Measurements from ENCODE around the gene ADAMTS8.

Gene ADAMTS8

GRCh38 chr11:130399196-130399595, 29.2 kb downstream of the ADAMTS8 start:
- no peak for DNase-seq (ENCODE audit: low spot score)

- DNase-seq (ENCODE audit: low spot score) = no peak
Observed at GRCh38 chr11:130397780-130398179, 30.6 kb downstream of the ADAMTS8 start.

- DNase-seq (ENCODE audit: low spot score) = no peak
Observed at GRCh38 chr11:130396965-130397364, 31.4 kb downstream of the ADAMTS8 start.

- no peak for DNase-seq (ENCODE audit: low spot score)
Observed at GRCh38 chr11:130394615-130395014, 33.8 kb downstream of the ADAMTS8 start.

- DNase-seq (ENCODE audit: low spot score) = no peak
Observed at GRCh38 chr11:130391711-130392110, 36.7 kb downstream of the ADAMTS8 start.

GRCh38 chr11:130390071-130390758, 38.2 kb downstream of the ADAMTS8 start:
- DNase-seq (ENCODE audit: low spot score) = peak; percentile 29

- DNase-seq (ENCODE audit: low spot score) = no peak
Observed at GRCh38 chr11:130389335-130389935, 39.0 kb downstream of the ADAMTS8 start.

GRCh38 chr11:130388607-130389205, 39.7 kb downstream of the ADAMTS8 start:
- no peak for DNase-seq (ENCODE audit: low spot score)

GRCh38 chr11:130386056-130386455, 42.4 kb downstream of the ADAMTS8 start:
- DNase-seq (ENCODE audit: low spot score) = no peak

GRCh38 chr11:130383344-130384211, 44.8 kb downstream of the ADAMTS8 start:
- no peak for DNase-seq (ENCODE audit: low spot score)

GRCh38 chr11:130381317-130381716, 47.1 kb downstream of the ADAMTS8 start:
- no peak for DNase-seq (ENCODE audit: low spot score)

GRCh38 chr11:130380778-130381177, 47.6 kb downstream of the ADAMTS8 start:
- DNase-seq (ENCODE audit: low spot score) = no peak

GRCh38 chr11:130379276-130379675, 49.1 kb downstream of the ADAMTS8 start:
- DNase-seq (ENCODE audit: low spot score) = no peak

GRCh38 chr11:130370845-130371590, 57.4 kb downstream of the ADAMTS8 start:
- DNase-seq (ENCODE audit: low spot score) = no peak

- DNase-seq (ENCODE audit: low spot score) = no peak
Observed at GRCh38 chr11:130369713-130370112, 58.7 kb downstream of the ADAMTS8 start.

- peak; percentile 11 for DNase-seq (ENCODE audit: low spot score)
Observed at GRCh38 chr11:130369141-130369691, 59.2 kb downstream of the ADAMTS8 start.

- DNase-seq (ENCODE audit: low spot score) = no peak
Observed at GRCh38 chr11:130359419-130359818, 69.0 kb downstream of the ADAMTS8 start.

- no peak for DNase-seq (ENCODE audit: low spot score)
Observed at GRCh38 chr11:130358398-130358797, 70.0 kb downstream of the ADAMTS8 start.

Measured in SK-N-DZ (cell line).